ENCODE results near the gene PHKG2.

Gene PHKG2

GRCh38 chr16:30728899-30729672 is 19.1 kb upstream of the PHKG2 start:
- DNase-seq (ENCODE audit: low read depth): no peak

GRCh38 chr16:30731411-30731810 is 16.8 kb upstream of the PHKG2 start:
- DNase-seq (ENCODE audit: low read depth): no peak

GRCh38 chr16:30736995-30737793 is 11.0 kb upstream of the PHKG2 start:
- DNase-seq (ENCODE audit: low read depth): no peak

- DNase-seq (ENCODE audit: low read depth): no peak
Observed at GRCh38 chr16:30737794-30738648, 10.2 kb upstream of the PHKG2 start.

- DNase-seq (ENCODE audit: low read depth): no peak
Observed at GRCh38 chr16:30738984-30739951, 9.0 kb upstream of the PHKG2 start.

GRCh38 chr16:30740364-30741251 is 7.6 kb upstream of the PHKG2 start:
- DNase-seq (ENCODE audit: low read depth): no peak

GRCh38 chr16:30741461-30741914 is 6.7 kb upstream of the PHKG2 start:
- DNase-seq (ENCODE audit: low read depth): no peak

GRCh38 chr16:30743716-30744115 is 4.5 kb upstream of the PHKG2 start:
- DNase-seq (ENCODE audit: low read depth): no peak

- no peak for DNase-seq (ENCODE audit: low read depth)
Observed at GRCh38 chr16:30744183-30744582, 4.0 kb upstream of the PHKG2 start.

GRCh38 chr16:30745082-30745481 is 3.1 kb upstream of the PHKG2 start:
- DNase-seq (ENCODE audit: low read depth): no peak

- no peak for DNase-seq (ENCODE audit: low read depth)
Observed at GRCh38 chr16:30746638-30747175, 1.5 kb upstream of the PHKG2 start.

- no peak for DNase-seq (ENCODE audit: low read depth)
Observed at GRCh38 chr16:30747331-30747730, 894 bp upstream of the PHKG2 start.

- DNase-seq (ENCODE audit: low read depth): no peak
Observed at GRCh38 chr16:30748634-30749445, 615 bp downstream of the PHKG2 start.

- DNase-seq (ENCODE audit: low read depth): no peak
Observed at GRCh38 chr16:30750201-30750600, 2.0 kb downstream of the PHKG2 start.

- no peak for DNase-seq (ENCODE audit: low read depth)
Observed at GRCh38 chr16:30750876-30751465, 2.7 kb downstream of the PHKG2 start.

GRCh38 chr16:30753596-30753995 is 5.4 kb downstream of the PHKG2 start:
- no peak for DNase-seq (ENCODE audit: low read depth)

- no peak for DNase-seq (ENCODE audit: low read depth)
Observed at GRCh38 chr16:30755955-30756780, 7.9 kb downstream of the PHKG2 start.

- no peak for DNase-seq (ENCODE audit: low read depth)
Observed at GRCh38 chr16:30756781-30757100, 8.5 kb downstream of the PHKG2 start.

Measured in stimulated activated CD8-positive, alpha-beta memory T cell treated with anti-CD3 and anti-CD28 coated beads, Interleukin-4, amount 100 ng/mL, for 24 hours (primary cell).